Panc1 (cell line): ENCODE data around the gene CNTRL. TPM values are rescaled to one million over a fixed set of nuclear protein-coding genes. Genes with fewer than 3 reads are reported as not detected.
A peak's percentile ranks its signal among the peaks of the same experiment; 100 is the strongest.

ENCODE experiments used
- ATAC-seq: fragments of 200-7000 bp; cut with Tn5 transposase; 2 replicates; pipeline ENCODE4 v1.9.1; 2020; ENCODE audit warnings: mild to moderate bottlenecking, moderate library complexity
- BruUV-seq: library from RNA; stranded (reverse); fragments of 400-500 nt; replicated peaks from 2 replicates; lab custom pipeline; 2021; lab: Mats Ljungman, UMichigan
- CTCF ChIA-PET: fragments of 300-600 bp; sonication (Branson Sonifier 250); formaldehyde crosslinking; loops from one replicate; lab custom pipeline; 2022; ENCODE audit warnings: antibody characterized with exemption; lab: Charles Lee
- POLR2A ChIA-PET: fragments of 300-600 bp; sonication (Branson Sonifier 250); formaldehyde crosslinking; loops from one replicate; lab custom pipeline; 2022; ENCODE audit warnings: antibody characterized with exemption; lab: Charles Lee
- DNase-seq: peaks from one replicate; pipeline ENCODE4 v3.0.0-alpha.2; 2010; ENCODE audit warnings: low read depth, low spot score
- H3K27ac ChIP-seq: 2 replicates; pipeline ENCODE4 v1.5.1; 2011; ENCODE audit warnings: mild to moderate bottlenecking, low read length, inconsistent platforms
- H3K27me3 ChIP-seq: fragments of 200-500 bp; sonication (Bioruptor generic); 2 replicates; pipeline ENCODE4 v1.6.0; 2014; ENCODE audit warnings: low read length, inconsistent platforms; ENCODE audit not compliant: control insufficient read depth, insufficient read depth
- H3K36me3 ChIP-seq: fragments of 200-500 bp; sonication (Bioruptor generic); 2 replicates; pipeline ENCODE4 v1.5.1; 2014; ENCODE audit warnings: inconsistent platforms, mild to moderate bottlenecking, low read length, moderate library complexity; ENCODE audit not compliant: control insufficient read depth, insufficient read depth
- H3K4me1 ChIP-seq: 2 replicates; pipeline ENCODE4 v1.5.1; 2011; ENCODE audit warnings: inconsistent platforms, mild to moderate bottlenecking, low read length, moderate library complexity; ENCODE audit not compliant: control insufficient read depth, insufficient read depth
- H3K4me3 ChIP-seq, 2 experiments: 2 replicates each; pipeline ENCODE4 v1.5.1; 2011 to 2012; ENCODE audit warnings: low read depth in 2 of 2, low read length in 2 of 2, mild to moderate bottlenecking in 2 of 2, inconsistent platforms in 1 of 2, moderate library complexity in 1 of 2
- H3K9me3 ChIP-seq: fragments of 200-500 bp; sonication (Bioruptor generic); 2 replicates; pipeline ENCODE4 v1.5.1; 2014; ENCODE audit warnings: low read depth, mild to moderate bottlenecking, inconsistent platforms, low read length, moderate library complexity; ENCODE audit not compliant: control insufficient read depth, insufficient read depth
- POLR2AphosphoS5 ChIP-seq: IDR thresholded peaks from 2 replicates; pipeline ENCODE4 v1.6.1; 2012; ENCODE audit warnings: mild to moderate bottlenecking, low read depth, low read length, moderate library complexity
- SIN3A ChIP-seq: IDR thresholded peaks from 2 replicates; pipeline ENCODE4 v1.6.1; 2012; ENCODE audit warnings: low read depth, mild to moderate bottlenecking, low read length, moderate library complexity, borderline replicate concordance; ENCODE audit not compliant: insufficient read depth
- TCF7L2 ChIP-seq: IDR thresholded peaks from 2 replicates; pipeline ENCODE4 v1.6.1; 2011; ENCODE audit warnings: mild to moderate bottlenecking, low read depth, low read length, inconsistent platforms
- in situ Hi-C: cut with HindIII; loops from 2 replicates; pipeline ENCODE4 v1.10.0; 2016; ENCODE audit warnings: low sequenced_read_pairs, low pct_unique_long_range_greater_than_20kb
- intact Hi-C: fragments of 100-400 bp; cut with micrococcal nuclease; formaldehyde crosslinking; loops from one replicate; pipeline ENCODE4 v1.10.0; 2022; ENCODE audit not compliant: unreplicated experiment
- total RNA-seq: library from RNA; stranded (reverse); gene quantifications from one replicate; pipeline ENCODE4 v1.2.1, GENCODE V29; 2021; ENCODE audit not compliant: unreplicated experiment
- TF ChIP-seq, protein P1 (sequence below): fragments of 450-650 bp; IDR thresholded peaks from 2 replicates; pipeline ENCODE4 v1.5.1; 2017; ENCODE audit warnings: mild to moderate bottlenecking
- TF ChIP-seq, protein P2 (sequence below), 2 experiments: IDR thresholded peaks; 2 replicates each; pipeline ENCODE4 v1.6.1; 2011 to 2012; ENCODE audit warnings: low read depth in 2 of 2, control low read depth in 1 of 2, low read length in 1 of 2, mild to moderate bottlenecking in 1 of 2, moderate library complexity in 1 of 2; ENCODE audit not compliant: insufficient read depth in 1 of 2

Gene CNTRL
- total RNA-seq, 1 experiment from 2014 or later = 11.5 TPM

DNA sequence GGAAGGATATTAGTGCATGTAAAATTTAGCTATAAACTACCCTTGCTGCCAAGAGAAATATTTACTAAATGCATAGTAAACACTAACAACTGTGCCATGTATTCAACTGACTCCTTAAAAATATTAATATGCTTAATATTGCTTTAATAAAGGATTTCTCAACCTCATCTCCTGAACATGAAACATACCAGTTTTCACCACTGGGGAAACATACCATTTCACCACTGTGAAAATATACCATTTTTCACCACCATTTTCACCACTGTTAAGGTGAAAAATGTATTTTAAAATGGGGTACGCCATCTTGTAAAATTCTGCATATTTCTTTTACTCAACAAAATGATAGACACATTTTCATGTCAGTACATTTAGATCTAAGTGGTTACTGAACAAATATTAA lies 122.4 kb downstream of the CNTRL start:
- in situ Hi-C loops (no loop called here), intact Hi-C loops (no loop called here)
- Histone ChIP-seq H3K9me3 (no peaks in the 10 kb centered on the region), H3K4me1 (peaks cover 14% of the 10 kb centered on the region), H3K27me3 (no peaks in the 10 kb centered on the region), H3K4me3 (no peak overlapping the region), H3K36me3 (peaks cover 2% of the 10 kb centered on the region; the same call in 1 of the 2 replicates), H3K27ac (no peak overlapping the region)
- DNase-seq = no peak
- POLR2A ChIA-PET = no interaction called here
- CTCF ChIA-PET = interaction anchor here (0.6 kb wide), 1 partner anchor 206 kb away, joined by 3 read pairs; no protein-coding TSS in a partner anchor
- TF ChIP-seq SIN3A = no peak
- TF ChIP-seq TCF7L2 = no peak
- TF ChIP-seq, protein P1, sequence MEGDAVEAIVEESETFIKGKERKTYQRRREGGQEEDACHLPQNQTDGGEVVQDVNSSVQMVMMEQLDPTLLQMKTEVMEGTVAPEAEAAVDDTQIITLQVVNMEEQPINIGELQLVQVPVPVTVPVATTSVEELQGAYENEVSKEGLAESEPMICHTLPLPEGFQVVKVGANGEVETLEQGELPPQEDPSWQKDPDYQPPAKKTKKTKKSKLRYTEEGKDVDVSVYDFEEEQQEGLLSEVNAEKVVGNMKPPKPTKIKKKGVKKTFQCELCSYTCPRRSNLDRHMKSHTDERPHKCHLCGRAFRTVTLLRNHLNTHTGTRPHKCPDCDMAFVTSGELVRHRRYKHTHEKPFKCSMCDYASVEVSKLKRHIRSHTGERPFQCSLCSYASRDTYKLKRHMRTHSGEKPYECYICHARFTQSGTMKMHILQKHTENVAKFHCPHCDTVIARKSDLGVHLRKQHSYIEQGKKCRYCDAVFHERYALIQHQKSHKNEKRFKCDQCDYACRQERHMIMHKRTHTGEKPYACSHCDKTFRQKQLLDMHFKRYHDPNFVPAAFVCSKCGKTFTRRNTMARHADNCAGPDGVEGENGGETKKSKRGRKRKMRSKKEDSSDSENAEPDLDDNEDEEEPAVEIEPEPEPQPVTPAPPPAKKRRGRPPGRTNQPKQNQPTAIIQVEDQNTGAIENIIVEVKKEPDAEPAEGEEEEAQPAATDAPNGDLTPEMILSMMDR = no peak
- no peak for TF ChIP-seq POLR2AphosphoS5
- TF ChIP-seq, protein P2, sequence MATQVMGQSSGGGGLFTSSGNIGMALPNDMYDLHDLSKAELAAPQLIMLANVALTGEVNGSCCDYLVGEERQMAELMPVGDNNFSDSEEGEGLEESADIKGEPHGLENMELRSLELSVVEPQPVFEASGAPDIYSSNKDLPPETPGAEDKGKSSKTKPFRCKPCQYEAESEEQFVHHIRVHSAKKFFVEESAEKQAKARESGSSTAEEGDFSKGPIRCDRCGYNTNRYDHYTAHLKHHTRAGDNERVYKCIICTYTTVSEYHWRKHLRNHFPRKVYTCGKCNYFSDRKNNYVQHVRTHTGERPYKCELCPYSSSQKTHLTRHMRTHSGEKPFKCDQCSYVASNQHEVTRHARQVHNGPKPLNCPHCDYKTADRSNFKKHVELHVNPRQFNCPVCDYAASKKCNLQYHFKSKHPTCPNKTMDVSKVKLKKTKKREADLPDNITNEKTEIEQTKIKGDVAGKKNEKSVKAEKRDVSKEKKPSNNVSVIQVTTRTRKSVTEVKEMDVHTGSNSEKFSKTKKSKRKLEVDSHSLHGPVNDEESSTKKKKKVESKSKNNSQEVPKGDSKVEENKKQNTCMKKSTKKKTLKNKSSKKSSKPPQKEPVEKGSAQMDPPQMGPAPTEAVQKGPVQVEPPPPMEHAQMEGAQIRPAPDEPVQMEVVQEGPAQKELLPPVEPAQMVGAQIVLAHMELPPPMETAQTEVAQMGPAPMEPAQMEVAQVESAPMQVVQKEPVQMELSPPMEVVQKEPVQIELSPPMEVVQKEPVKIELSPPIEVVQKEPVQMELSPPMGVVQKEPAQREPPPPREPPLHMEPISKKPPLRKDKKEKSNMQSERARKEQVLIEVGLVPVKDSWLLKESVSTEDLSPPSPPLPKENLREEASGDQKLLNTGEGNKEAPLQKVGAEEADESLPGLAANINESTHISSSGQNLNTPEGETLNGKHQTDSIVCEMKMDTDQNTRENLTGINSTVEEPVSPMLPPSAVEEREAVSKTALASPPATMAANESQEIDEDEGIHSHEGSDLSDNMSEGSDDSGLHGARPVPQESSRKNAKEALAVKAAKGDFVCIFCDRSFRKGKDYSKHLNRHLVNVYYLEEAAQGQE (IDR thresholded peaks at IDR 0.05; ENCODE audit: insufficient read depth in 1 of 2, low read depth in 2 of 2, low read length in 1 of 2) = no peak
- no peak for ATAC-seq
- no TSS peak for BruUV-seq

DNA sequence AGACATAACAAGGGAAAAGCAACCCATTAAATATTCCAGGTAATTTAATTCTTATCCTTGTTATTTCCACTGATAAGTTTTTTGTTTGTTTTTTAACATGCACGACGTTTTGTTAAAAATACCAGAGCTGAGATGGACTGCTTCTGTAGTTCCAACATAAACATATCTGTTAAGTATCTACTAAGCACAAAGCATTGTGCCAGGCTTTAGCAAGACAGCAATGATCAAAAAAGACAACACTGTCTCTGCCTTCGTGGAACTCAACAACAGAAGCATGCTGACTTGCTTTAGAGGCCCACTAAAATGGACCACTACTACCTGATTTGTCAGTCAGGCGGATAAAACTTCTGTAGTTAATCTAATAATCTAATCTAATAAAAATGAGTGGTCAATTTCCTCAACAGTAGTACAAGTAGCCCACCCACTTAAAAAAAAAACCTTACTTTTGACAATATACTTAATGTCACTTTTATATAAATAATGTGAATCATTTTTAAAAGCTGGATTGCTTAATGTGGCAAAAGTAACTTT lies 123.8 kb downstream of the CNTRL start:
- Histone ChIP-seq H3K9me3 (no peaks in the 10 kb centered on the region), H3K36me3 (peaks cover 2% of the 10 kb centered on the region; the same call in 1 of the 2 replicates), H3K4me3 (peak overlapping the region; percentile 10 to 82; a peak in 2 of 4 replicates), H3K27ac (no peak overlapping the region), H3K4me1 (peaks cover 14% of the 10 kb centered on the region), H3K27me3 (no peaks in the 10 kb centered on the region)
- intact Hi-C loops (no loop called here), in situ Hi-C loops (no loop called here)
- TF ChIP-seq POLR2AphosphoS5 = no peak
- TF ChIP-seq SIN3A = no peak
- TF ChIP-seq, protein P1 = no peak
- TF ChIP-seq, protein P2 (IDR thresholded peaks at IDR 0.05; ENCODE audit: insufficient read depth in 1 of 2, low read depth in 2 of 2, low read length in 1 of 2) = no peak
- no peak for TF ChIP-seq TCF7L2
- DNase-seq (no peak), ATAC-seq (no peak)
- ChIA-PET POLR2A (no interaction called here), CTCF (no interaction called here)
- BruUV-seq = no TSS peak
